Fibroblast of skin of right biceps (primary cell): ENCODE results near the gene SEM1.
"Not testable (repeated sequence)": the region's sequence is repeated elsewhere in the genome, so short reads cannot be mapped to it uniquely, and the experiment has no call there.

Source experiments
- DNase-seq: peaks from one replicate; pipeline ENCODE4 v3.0.0-alpha.2; 2013

The SEM1 gene

GRCh38 chr7:96709381-96710228, at the start of gene SEM1:
TSS of gene SEM1 (minus strand) at chr7:96709846. CDS start at chr7:96709763, 83 bp downstream.
- DNase-seq = peak; percentile 86

- not testable (repeated sequence) for DNase-seq
Observed at GRCh38 chr7:96757880-96758279, 48.2 kb upstream of the SEM1 start.

DNA sequence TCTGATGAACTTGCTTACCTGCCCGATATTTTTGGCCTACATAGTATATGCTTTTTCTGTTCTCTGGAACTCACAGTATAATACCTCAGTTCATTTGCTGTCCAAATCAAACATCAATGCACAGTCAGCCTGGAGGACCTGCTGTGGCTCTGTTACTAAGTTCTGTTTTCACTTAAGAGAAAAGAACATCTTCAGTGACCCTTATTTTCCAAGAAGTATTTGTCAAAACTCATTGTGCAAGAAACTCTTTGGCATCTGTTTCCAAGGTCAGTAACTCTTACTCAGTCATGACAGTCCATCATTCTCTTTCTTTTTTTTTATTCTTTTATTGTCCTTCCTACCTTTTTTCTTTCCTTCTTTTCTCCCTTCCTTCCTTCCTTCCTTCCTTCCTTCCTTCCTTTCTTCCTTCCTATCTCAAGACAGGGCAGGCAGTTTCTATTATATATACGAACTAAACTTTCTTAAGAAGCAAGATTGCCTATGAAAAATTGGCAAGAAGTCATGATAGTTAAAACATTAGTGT, 37.8 kb upstream of the SEM1 start:
- no peak for DNase-seq

DNA sequence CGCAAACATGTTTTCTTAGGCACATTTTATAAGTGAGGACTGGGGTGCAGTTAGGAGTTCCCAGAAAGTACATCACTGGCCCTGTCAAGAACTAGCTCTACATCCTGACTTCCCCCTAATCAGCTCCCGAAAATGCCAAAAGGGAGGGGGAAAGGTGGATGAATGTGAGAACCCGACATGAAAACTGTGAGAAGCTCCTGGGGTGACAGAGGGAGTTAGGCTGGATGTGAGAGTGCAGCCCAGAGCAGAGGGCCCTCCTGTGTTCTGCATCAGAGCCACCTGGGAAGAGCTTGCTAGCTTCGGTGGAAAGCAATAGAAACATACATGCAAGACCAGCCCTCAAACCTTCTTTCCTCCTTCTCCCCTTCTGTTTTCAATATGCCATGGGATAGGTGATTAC, 30.5 kb upstream of the SEM1 start:
- DNase-seq = no peak

DNA sequence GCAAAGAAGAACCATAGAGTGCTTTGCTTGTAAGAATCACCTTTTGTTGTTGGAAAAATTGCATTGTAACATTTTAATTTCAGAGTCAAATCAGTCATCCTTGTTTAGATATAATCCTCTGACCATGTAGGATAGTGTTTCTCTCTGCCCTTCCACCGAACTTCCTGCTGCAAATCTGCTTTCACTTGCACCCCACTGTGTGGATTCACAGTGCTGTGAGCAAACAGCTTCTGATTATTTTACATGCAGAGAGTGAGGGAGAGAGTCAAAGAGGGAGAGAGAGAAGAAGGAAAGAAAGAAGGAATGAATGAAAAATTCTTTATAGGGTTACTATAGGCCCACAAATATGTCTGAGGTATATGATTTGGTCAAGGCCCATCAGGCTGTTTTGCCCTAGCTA, 30.0 kb upstream of the SEM1 start:
- DNase-seq = no peak

DNA sequence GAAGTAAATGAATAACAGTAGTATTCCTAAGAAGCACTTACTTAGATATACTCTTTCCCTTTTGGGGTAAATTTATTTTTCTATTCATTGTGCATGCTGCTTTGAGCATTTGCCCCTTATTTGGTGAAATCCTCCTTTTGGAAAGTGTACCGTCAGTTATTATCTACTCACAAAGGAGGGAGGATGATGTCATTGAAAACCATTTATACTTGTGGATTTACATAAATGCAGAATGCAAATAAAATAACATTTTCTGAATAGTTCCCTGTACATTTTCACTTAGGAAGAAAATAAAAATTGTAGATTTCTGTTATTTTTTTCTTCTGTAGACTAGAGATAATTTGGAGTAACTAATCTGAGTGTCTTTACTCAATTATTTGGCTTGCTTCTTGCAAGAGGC, 29.5 kb upstream of the SEM1 start:
- DNase-seq = no peak

DNA sequence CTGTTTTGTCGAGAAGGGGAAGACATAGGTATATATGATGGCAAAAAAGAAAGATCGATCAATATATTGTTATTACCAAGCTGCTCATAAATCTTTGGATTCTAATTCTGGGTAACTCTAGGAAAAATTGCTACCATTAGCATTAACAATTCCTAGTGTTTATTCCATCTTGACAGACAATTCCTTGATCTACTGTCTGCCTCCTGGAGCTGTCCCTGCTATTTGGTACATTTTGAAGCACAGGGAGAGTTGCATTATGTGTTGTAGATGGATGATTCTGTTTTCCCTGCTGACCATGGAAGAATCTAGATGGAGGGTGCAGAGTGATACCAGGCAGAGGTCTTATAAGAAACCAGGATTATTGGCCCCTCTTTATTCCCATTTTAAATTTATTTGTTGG, 29.1 kb upstream of the SEM1 start:
- DNase-seq = no peak

GRCh38 chr7:96737545-96738050, 28.0 kb upstream of the SEM1 start:
- no peak for DNase-seq

- no peak for DNase-seq
Observed at GRCh38 chr7:96734343-96734742, 24.7 kb upstream of the SEM1 start.

GRCh38 chr7:96729820-96730219, 20.2 kb upstream of the SEM1 start:
- DNase-seq = no peak

DNA sequence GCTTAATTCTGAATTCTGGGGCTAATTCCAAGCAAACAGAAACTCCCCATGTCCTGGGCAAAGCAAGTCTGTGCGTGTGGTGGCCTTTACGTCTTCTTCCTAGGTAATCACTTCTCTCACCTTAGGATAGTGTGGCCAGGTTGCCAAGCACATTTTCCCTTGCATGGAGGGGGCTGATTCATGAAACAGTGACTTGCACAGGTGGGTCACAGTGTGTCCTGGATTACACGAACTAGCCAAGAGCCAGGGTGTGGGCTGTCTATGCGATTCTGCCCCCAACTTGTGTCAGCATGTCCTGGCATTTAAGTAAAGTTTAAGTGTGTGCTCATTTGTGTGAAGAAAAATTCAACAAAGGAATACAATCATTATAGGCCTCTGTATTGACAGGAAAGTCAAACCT, 18.5 kb upstream of the SEM1 start:
- no peak for DNase-seq

DNA sequence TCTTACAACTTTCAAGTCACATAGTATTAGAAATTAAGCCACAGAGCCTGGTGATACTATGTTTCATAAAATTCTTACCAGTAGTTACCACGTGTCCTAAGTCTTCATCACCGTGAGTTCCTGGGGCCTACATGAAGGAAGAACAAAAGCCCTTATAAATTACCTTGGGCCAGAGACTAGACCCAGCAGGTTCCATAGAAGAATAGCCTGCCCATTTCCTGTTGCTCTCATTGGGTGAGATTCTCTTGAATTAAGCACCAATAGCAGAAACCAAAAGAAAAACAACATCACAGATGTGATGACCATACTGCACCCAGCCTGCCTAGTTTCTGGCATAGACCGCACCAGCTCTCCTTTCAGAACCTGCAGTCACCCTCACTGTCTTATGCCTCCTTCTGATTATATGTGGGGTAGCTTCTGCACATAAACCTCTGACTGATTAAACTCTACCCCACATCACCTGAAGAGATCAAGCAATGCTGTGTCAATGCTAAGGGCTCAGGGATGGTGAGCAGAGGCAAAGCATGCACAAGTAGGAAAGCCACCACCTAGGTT, 18.0 kb upstream of the SEM1 start:
- DNase-seq = no peak

- no peak for DNase-seq
Observed at GRCh38 chr7:96723622-96724021, 14.0 kb upstream of the SEM1 start.

DNA sequence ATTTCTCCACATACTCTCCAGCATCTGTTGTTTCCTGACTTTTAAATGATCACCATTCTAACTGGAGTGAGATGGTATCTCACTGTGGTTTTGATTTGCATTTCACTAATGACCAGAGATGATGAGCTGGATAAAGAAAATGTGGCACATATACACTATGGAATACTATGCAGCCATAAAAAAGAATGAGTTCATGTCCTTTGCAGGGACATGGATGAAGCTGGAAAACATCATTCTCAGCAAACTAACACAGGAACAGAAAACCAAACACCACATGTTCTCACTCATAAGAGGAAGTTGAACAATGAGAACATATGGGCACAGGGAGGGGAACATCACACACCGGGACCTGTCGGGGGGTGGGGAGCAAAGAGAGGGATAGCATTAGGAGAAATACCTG, 13.3 kb upstream of the SEM1 start:
- not testable (repeated sequence) for DNase-seq

GRCh38 chr7:96720843-96721242, 11.2 kb upstream of the SEM1 start:
- DNase-seq = peak; percentile 36

DNA sequence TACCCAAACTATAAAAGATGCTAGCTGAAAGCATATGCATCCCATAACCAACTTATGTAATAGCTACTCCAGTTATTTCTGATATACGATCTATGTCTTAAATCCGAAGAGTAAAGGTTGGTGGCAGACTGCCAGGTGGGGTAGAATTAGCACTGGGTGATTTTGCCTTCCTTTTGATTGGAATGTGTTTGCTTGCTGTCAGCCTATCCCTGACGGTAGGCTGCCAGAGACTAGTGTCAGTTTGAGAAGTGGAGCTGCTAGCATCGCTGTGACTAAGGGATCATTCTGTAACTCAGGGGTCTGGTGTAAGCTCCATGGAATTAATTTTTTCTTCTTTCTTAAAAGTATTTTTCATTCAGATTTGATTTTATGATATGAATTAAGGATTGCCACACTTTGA, 9.5 kb upstream of the SEM1 start:
- DNase-seq = no peak

DNA sequence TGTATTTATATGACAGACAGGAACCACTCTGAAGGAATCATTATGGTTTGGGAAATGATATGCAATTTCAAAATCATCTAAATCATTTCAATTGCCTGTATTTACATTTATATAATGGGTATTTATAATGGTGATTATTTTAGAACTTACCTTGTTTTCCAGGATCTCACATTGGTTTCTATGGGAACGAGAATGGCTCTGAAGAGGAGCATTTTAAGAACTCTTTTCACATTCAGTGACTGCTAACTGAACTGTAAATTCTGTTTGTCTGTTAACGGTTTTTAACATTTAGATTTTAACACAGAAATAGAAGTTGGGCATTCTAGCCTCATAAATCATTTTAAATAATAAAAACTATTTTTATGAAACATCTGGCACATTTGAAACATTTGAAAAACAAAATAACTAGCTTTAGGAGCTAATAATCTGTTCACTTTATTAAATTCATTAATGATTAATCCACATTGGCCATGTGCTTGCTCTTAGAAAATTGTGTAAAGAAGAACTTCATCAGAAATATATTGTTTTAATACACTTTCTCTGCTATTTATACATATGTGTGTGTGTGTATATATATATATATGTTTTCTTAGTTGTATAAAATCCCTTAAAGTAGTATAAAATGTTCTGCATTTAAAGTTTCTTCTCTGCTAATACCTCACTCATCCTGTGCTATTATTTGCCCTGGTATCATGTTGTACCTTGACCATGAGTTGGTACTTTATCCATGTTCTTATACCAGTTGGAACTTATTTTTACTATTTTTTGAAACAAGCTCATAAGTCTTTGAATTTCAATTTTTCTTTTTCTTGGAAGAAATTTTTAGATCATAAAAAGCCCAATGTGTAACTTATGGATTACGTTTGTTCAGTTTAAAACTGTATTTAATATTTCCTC, 8.7 kb upstream of the SEM1 start:
- no peak for DNase-seq

DNA sequence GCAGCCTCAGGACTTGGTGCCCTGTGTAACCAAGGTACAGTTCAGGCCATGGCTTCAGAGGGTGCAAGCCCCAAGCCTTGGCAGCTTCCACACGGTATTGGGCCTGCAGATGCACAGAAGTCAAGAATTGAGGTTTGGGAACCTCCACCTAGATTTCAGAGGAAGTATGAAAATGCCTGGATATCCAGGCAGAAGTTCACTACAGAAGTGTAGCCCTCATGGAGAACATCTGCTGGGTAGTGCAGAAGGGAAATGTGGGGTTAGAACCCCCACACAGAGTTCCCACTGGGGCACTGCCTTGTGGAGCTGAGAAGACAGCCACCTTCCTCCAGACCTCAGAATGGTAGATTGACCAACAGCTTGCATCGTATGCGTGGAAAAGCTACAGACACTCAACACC, 3.4 kb upstream of the SEM1 start:
- no peak for DNase-seq

DNA sequence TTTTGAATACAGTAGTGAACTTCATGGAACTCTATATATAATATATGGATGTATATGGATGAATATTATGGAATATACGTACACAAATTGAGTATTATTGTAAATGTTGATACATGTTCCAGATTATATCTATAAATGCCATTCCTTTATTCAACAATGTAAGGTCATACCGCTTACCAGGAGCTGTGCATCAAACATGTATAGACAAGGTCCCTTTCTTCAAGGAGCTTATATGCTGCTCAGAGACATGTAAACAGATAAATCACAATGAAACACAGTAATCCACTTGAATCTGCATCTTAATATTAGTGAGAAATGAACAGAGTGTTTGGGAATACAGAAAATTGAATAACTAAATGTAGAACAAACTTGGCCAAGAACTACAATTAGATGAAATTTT, 898 bp upstream of the SEM1 start:
- no peak for DNase-seq

- DNase-seq = no peak
Observed at GRCh38 chr7:96708872-96709271, 774 bp downstream of the SEM1 start.

GRCh38 chr7:96707901-96708774, 1.5 kb downstream of the SEM1 start:
- DNase-seq = no peak

DNA sequence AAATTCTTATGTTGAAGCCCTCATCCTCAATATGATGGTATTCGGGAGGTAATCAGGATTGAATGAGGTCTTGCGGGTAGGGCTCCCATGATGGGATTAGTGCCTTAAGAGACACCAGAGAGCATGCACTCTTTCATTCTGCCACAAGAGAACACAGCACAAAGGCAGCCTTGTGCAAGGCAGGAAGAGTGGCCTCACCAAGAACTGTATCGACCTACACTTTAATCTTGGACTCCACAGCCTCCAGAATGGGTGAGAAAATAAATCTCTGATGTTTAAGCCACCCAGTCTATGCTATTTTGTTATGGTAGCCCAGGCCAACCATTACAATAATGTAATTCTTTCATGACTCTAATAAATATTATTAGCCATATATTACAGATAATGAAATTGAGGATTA, 8.4 kb downstream of the SEM1 start:
- no peak for DNase-seq
